Right lobe of liver (tissue), 6 donors: ENCODE results near the gene USP37. TPM values are rescaled to one million over a fixed set of nuclear protein-coding genes. Genes with fewer than 3 reads are reported as not detected.
A peak's percentile ranks its signal among the peaks of the same experiment; 100 is the strongest.

ENCODE experiments used
- ATAC-seq, 4 donors: fragments of 200-7000 bp; cut with Tn5 transposase; one replicate each; pipeline ENCODE4 v1.9.1; 2020; ENCODE audit warnings: mild to moderate bottlenecking in 4 of 4, moderate library complexity in 4 of 4
- DNase-seq, 3 donors: peaks; one replicate each; pipeline ENCODE4 v3.0.0-alpha.2; 2020
- H3K27ac ChIP-seq, 3 donors: fragments of 200-600 bp; one replicate each; pipeline ENCODE4 v1.8.0; 2022
- H3K27me3 ChIP-seq, 2 donors: fragments of 200-600 bp; one replicate each; pipeline ENCODE4 v1.8.0; 2022
- H3K36me3 ChIP-seq, 4 donors: fragments of 200-600 bp; sonication (generic) in 1 of 4; one replicate each; pipeline versions ENCODE4 v1.5.1 to v1.8.0; 2017 to 2022; ENCODE audit warnings: control low read depth in 1 of 4
- H3K4me1 ChIP-seq, 4 donors: fragments of 200-600 bp; sonication (generic) in 1 of 4; one replicate each; pipeline versions ENCODE4 v1.5.1 to v1.8.0; 2017 to 2022; ENCODE audit warnings: control low read depth in 1 of 4
- H3K4me3 ChIP-seq, 3 donors: fragments of 200-600 bp; one replicate each; pipeline ENCODE4 v1.8.0; 2022
- H3K9me3 ChIP-seq, 4 donors: fragments of 200-600 bp; sonication (generic) in 1 of 4; one replicate each; pipeline versions ENCODE4 v1.5.1 to v1.8.0; 2017 to 2022; ENCODE audit warnings: control low read depth in 1 of 4
- CTCF ChIP-seq, 4 donors: fragments of 200-600 bp in 3 of 4; fragments of 450-650 bp in 1 of 4; IDR thresholded peaks; one replicate each; pipeline versions ENCODE4 v1.5.1 to v1.8.0; 2016 to 2022; ENCODE audit warnings: antibody characterized with exemption in 4 of 4, mild to moderate bottlenecking in 2 of 4
- POLR2A ChIP-seq: fragments of 450-650 bp; IDR thresholded peaks from one replicate; pipeline ENCODE4 v1.6.1; 2017; ENCODE audit warnings: antibody characterized with exemption, mild to moderate bottlenecking
- WGBS: methylation state at CpG from one replicate; pipeline ENCODE4 v1.1.6; 2018; ENCODE audit warnings: low coverage, low lambda C conversion rate; ENCODE audit not compliant: insufficient coverage; ENCODE audit errors: missing lambda C conversion rate; 5-methylcytosine and 5-hydroxymethylcytosine counted together
- intact Hi-C, 2 donors: fragments of 100-400 bp; cut with DNase I; formaldehyde crosslinking; loops; one replicate each; pipeline versions ENCODE4 v1.11.2 to v1.14.1; 2022
- total RNA-seq, 6 experiments: library from RNA; depleted of rRNA in 2 of 6; stranded (reverse); fragments of >200 nt in 2 of 6; fragmentation: NEBNext Ultra II Directional in 3 of 6; extraction: Animal tissue kit (Norgen Biotek cat#: 25700) in 3 of 6; gene quantifications; one replicate each; pipeline versions ENCODE4 v1.1.0 to v1.2.4, GENCODE V29; 2016 to 2023
- donor health status: DM: no; HTN: yes; CAD: no.
- donor health status: DM: no; HTN: no; CAD: no.
- donor health status: DM: no; HTN: no; CAD: no.
- donor health status: DM: no; HTN: yes; CAD: no.
- donor health status: DM: no; HTN: yes; CAD: no.

Gene USP37
- total RNA-seq, 6 experiments from 2014 or later: 4.8 to 8.9 (median 6.7) TPM

DNA sequence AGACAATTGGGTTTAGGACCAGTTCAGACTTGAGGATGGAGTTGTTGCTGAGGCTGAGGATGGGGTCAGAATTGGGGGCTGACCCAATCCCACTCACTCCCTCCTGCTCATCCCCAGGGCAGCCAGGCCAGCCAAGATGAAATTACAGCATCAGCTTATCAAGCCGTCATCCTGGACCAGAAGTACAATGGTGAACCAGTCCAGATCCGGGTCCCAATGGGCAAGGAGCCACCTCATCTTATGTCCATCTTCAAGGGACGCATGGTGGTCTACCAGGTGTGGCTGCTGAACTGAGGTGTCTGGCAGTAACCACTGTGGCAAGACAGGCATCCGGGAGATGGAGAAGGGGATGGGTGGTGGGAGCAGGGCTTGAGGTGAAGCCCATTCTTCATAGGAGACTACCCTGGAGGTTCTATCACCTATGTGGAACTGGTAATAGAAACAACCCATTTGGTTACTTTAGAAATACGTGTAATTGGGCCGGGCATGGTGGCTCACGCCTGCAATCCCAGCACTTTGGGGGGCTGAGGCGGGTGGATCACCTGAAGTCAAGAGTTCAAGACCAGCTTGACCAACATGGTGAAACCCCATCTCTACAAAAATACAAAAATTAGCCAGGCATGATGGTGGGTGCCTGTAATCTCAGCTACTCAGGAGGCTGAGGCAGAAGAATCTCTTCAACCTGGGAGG lies 135.3 kb downstream of the USP37 start:
- peaks cover 0 to 5% (median 0%) of the 10 kb centered on the region in 4 donors for H3K4me1 ChIP-seq
- DNase-seq: peak in 1 of 3 donors; percentile 18
- intact Hi-C loops: no loop called here
- H3K36me3 ChIP-seq: peaks cover 0 to 21% (median 6%) of the 10 kb centered on the region in 4 donors
- H3K27ac ChIP-seq: no peak overlapping the region
- no peaks in the 10 kb centered on the region for H3K9me3 ChIP-seq
- no peaks in the 10 kb centered on the region for H3K27me3 ChIP-seq
- TF ChIP-seq CTCF (IDR thresholded peaks at IDR 0.05) (no peak), POLR2A (no peak)
- 97% methylated on average over 7 of the region's 8 CpGs for WGBS
- ATAC-seq: no peak
- no peak overlapping the region for H3K4me3 ChIP-seq

DNA sequence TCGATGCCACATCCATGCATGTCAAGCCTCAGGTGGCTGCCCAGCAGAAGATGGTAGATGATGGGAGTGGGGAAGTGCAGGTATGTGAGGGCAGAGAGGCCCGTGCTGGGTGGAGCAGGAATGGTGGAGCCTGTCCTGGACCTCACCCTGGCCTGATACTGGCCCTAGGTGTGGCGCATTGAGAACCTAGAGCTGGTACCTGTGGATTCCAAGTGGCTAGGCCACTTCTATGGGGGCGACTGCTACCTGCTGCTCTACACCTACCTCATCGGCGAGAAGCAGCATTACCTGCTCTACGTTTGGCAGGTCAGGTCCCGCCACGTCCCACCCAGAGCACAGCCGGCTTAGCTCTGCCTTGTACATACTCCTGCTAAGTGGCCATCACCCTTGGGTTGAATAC lies 136.3 kb downstream of the USP37 start:
- ATAC-seq (peak in 1 of 4 donors; percentile 7), DNase-seq (peak in 1 of 3 donors; percentile 40)
- H3K27ac ChIP-seq: no peak overlapping the region
- peaks cover 0 to 19% (median 6%) of the 10 kb centered on the region in 4 donors for H3K36me3 ChIP-seq
- no peaks in the 10 kb centered on the region for H3K9me3 ChIP-seq
- WGBS: 84% methylated on average over 3 of the region's 10 CpGs
- no peak overlapping the region for H3K4me3 ChIP-seq
- H3K27me3 ChIP-seq: no peaks in the 10 kb centered on the region
- intact Hi-C loops: no loop called here
- H3K4me1 ChIP-seq: peaks cover 0 to 5% (median 0%) of the 10 kb centered on the region in 4 donors
- TF ChIP-seq POLR2A: no peak
- TF ChIP-seq CTCF (IDR thresholded peaks at IDR 0.05): no peak

- H3K36me3 ChIP-seq: peaks cover 0 to 11% (median 6%) of the 10 kb centered on the region in 4 donors
- no peaks in the 10 kb centered on the region for H3K27me3 ChIP-seq
- TF ChIP-seq POLR2A (no peak), CTCF (IDR thresholded peaks at IDR 0.05) (no peak)
- 80% methylated on average over 1 of the region's 11 CpGs for WGBS
- no peaks in the 10 kb centered on the region for H3K9me3 ChIP-seq
- no peak for ATAC-seq
- no peak overlapping the region for H3K27ac ChIP-seq
- DNase-seq: peak in 1 of 3 donors; percentile 31
- intact Hi-C loops: no loop called here
- H3K4me1 ChIP-seq: peaks cover 0 to 5% (median 0%) of the 10 kb centered on the region in 4 donors
- no peak overlapping the region for H3K4me3 ChIP-seq
These were observed 137.4 kb downstream of the USP37 start for GRCh38 chr2:218430721-218431120.

DNA sequence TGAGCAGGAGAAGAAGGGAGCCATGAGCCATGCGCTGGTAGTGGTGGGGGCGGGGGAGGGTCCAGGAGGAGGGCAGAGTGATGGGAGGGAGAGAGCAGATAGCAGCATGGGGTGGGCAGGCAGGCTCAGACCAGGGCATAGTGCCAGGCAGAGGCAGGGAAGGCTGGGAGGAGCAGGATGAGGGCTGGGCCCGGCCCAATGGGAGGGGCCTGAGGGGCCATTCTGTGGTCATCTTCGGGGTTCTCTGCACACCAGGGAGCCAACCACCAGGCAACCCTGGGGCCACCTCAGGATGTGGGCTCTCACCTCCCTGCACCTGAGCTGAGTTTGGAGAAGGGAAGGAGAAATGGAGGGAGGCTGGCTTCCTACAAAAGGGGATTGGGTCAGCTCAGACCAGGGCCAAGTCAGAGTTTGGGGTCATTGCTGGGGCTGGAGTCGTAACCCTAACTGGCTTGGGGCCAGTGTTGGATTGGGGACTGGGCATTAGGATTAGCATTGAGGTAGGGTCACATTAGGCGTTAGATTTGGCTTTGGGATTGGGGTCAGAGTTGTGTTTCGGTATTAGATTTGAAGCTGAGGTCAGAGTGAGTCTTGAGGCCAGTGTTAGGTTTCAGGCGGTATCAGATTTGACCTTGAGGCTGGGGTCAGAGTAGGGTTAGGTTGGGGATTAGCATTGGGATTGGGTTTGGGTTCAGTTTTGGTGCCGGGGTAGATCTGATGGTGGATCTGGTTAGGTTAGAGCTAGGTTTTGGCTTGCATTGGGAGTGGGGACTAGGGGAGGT lies 138.0 kb downstream of the USP37 start:
- intact Hi-C loops: no loop called here

More for the DNA sequence above, 138.0 kb downstream of the USP37 start:
- no peak overlapping the region for H3K27ac ChIP-seq
- ATAC-seq: peak in 1 of 4 donors; percentile 21
- 67% methylated on average over 5 of the region's 9 CpGs for WGBS
- DNase-seq: peak in 1 of 3 donors; percentile 48
- H3K27me3 ChIP-seq: no peaks in the 10 kb centered on the region
- no peaks in the 10 kb centered on the region for H3K9me3 ChIP-seq
- no peak overlapping the region for H3K4me3 ChIP-seq
- peaks cover 0 to 18% (median 6%) of the 10 kb centered on the region in 4 donors for H3K36me3 ChIP-seq
- peaks cover 0 to 5% (median 0%) of the 10 kb centered on the region in 4 donors for H3K4me1 ChIP-seq
- TF ChIP-seq CTCF (IDR thresholded peaks at IDR 0.05) (no peak), POLR2A (no peak)
